Thyroid gland (tissue), 4 donors: ENCODE measurements around the gene TIMM44. TPM values are rescaled to one million over a fixed set of nuclear protein-coding genes. Genes with fewer than 3 reads are reported as not detected.
A peak's percentile ranks its signal among the peaks of the same experiment; 100 is the strongest.

Source experiments
- DNase-seq, 2 donors: peaks; one replicate each; pipeline ENCODE4 v3.0.0-alpha.2; 2019
- H3K27ac ChIP-seq, 3 donors: fragments of 200-600 bp; sonication (generic); 1 replicate in 2 of 3; 2 replicates in 1 of 3; pipeline ENCODE4 v1.5.1; 2016 to 2019; ENCODE audit warnings: mild to moderate bottlenecking in 1 of 3, moderate library complexity in 1 of 3
- H3K27me3 ChIP-seq: fragments of 200-600 bp; sonication (generic); one replicate; pipeline ENCODE4 v1.5.1; 2019
- H3K36me3 ChIP-seq, 2 donors: fragments of 200-600 bp; sonication (generic); one replicate each; pipeline ENCODE4 v1.5.1; 2016 to 2019
- H3K4me1 ChIP-seq, 2 donors: fragments of 200-600 bp; sonication (generic); one replicate each; pipeline ENCODE4 v1.5.1; 2017 to 2019
- H3K4me3 ChIP-seq, 3 donors: fragments of 200-600 bp; sonication (generic); replicated peaks in 1 of 3; 1 replicate in 2 of 3; 2 replicates in 1 of 3; pipeline ENCODE4 v1.5.1; 2016; ENCODE audit warnings: mild to moderate bottlenecking in 1 of 3
- H3K9me3 ChIP-seq: fragments of 200-600 bp; sonication (generic); one replicate; pipeline ENCODE4 v1.5.1; 2017
- CTCF ChIP-seq, 6 experiments: fragments of 200-600 bp in 3 of 6; fragments of 450-650 bp in 3 of 6; sonication (generic) in 3 of 6; IDR thresholded peaks; one replicate each; pipeline ENCODE4 v1.5.1; 2016 to 2019; ENCODE audit warnings: antibody characterized with exemption in 6 of 6, mild to moderate bottlenecking in 2 of 6, inconsistent platforms in 1 of 6, moderate library complexity in 1 of 6
- POLR2A ChIP-seq, 2 donors: fragments of 450-650 bp; IDR thresholded peaks; one replicate each; pipeline ENCODE4 v1.6.1; 2017; ENCODE audit warnings: antibody characterized with exemption in 2 of 2, mild to moderate bottlenecking in 2 of 2, moderate library complexity in 1 of 2
- WGBS, 2 donors: methylation state at CpG; one replicate each; pipeline ENCODE4 v1.1.5; 2017; 5-methylcytosine and 5-hydroxymethylcytosine counted together
- intact Hi-C: fragments of 100-400 bp; cut with DNase I; formaldehyde crosslinking; loops from one replicate; pipeline ENCODE4 v1.15.1; 2023
- total RNA-seq, 4 donors: library from RNA; depleted of rRNA; stranded (reverse); fragments of >200 nt; gene quantifications; one replicate each; pipeline ENCODE4 v1.2.3, GENCODE V29; 2016

Gene TIMM44
- total RNA-seq, 4 donors from 2014 or later, result 47.4 to 85.6 (median 56.6) TPM

GRCh38 chr19:7987114-7987768, 43.8 kb upstream of the TIMM44 start:
- H3K9me3 ChIP-seq, result no peaks in the 10 kb centered on the region
- intact Hi-C loops, result no loop called here
- peak overlapping the region in 1 of 3 donors; percentile 27 for H3K27ac ChIP-seq
- peaks cover 25 to 32% of the 10 kb centered on the region in 2 donors for H3K36me3 ChIP-seq
- DNase-seq, result no peak
- 76 to 88% methylated on average over 13 to 16 of the region's 17 CpGs for WGBS, 2 donors
- H3K4me1 ChIP-seq, result peaks cover 14 to 38% of the 10 kb centered on the region in 2 donors
- no peak overlapping the region for H3K4me3 ChIP-seq
- no peaks in the 10 kb centered on the region for H3K27me3 ChIP-seq
- no peak for TF ChIP-seq POLR2A (IDR thresholded peaks at IDR 0.05)
- no peak for TF ChIP-seq CTCF (IDR thresholded peaks at IDR 0.05)

- WGBS, 2 donors, result 85 to 86% methylated on average over 23 of the region's 23 CpGs
- H3K27ac ChIP-seq, result peak overlapping the region in 1 of 3 donors; percentile 27
- TF ChIP-seq CTCF (IDR thresholded peaks at IDR 0.05), result no peak
Measured at GRCh38 chr19:7986321-7987113, 43.1 kb upstream of the TIMM44 start.

GRCh38 chr19:7985481-7985911, 42.0 kb upstream of the TIMM44 start:
- Histone ChIP-seq H3K4me1 (peaks cover 14 to 38% of the 10 kb centered on the region in 2 donors), H3K9me3 (no peaks in the 10 kb centered on the region), H3K36me3 (peaks cover 23 to 28% of the 10 kb centered on the region in 2 donors), H3K27me3 (no peaks in the 10 kb centered on the region), H3K27ac (no peak overlapping the region), H3K4me3 (no peak overlapping the region)
- intact Hi-C loops, result no loop called here
- WGBS, 2 donors, result 86 to 93% methylated on average over 7 of the region's 7 CpGs
- DNase-seq, result no peak
- no peak for TF ChIP-seq POLR2A (IDR thresholded peaks at IDR 0.05)
- no peak for TF ChIP-seq CTCF (IDR thresholded peaks at IDR 0.05)

More at GRCh38 chr19:7986321-7987113, 43.1 kb upstream of the TIMM44 start:
- intact Hi-C loops, result no loop called here
- Histone ChIP-seq H3K27me3 (no peaks in the 10 kb centered on the region), H3K36me3 (peaks cover 25 to 32% of the 10 kb centered on the region in 2 donors), H3K4me1 (peaks cover 14 to 38% of the 10 kb centered on the region in 2 donors), H3K4me3 (no peak overlapping the region), H3K9me3 (no peaks in the 10 kb centered on the region)
- no peak for DNase-seq

GRCh38 chr19:7983995-7984837, 40.8 kb upstream of the TIMM44 start:
- DNase-seq, result no peak
- Histone ChIP-seq H3K4me3 (no peak overlapping the region), H3K9me3 (no peaks in the 10 kb centered on the region), H3K27me3 (no peaks in the 10 kb centered on the region), H3K36me3 (peaks cover 28 to 33% of the 10 kb centered on the region in 2 donors), H3K27ac (no peak overlapping the region), H3K4me1 (peaks cover 6 to 30% of the 10 kb centered on the region in 2 donors)
- WGBS, 2 donors, result 93 to 97% methylated on average over 11 to 14 of the region's 14 CpGs
- intact Hi-C loops, result no loop called here
- TF ChIP-seq POLR2A (IDR thresholded peaks at IDR 0.05), result no peak
- TF ChIP-seq CTCF (IDR thresholded peaks at IDR 0.05), result no peak
